ENCODE data around the gene LMO7. TPM values are rescaled to one million over a fixed set of nuclear protein-coding genes. Genes with fewer than 3 reads are reported as not detected.
"Not testable (repeated sequence)": the region's sequence is repeated elsewhere in the genome, so short reads cannot be mapped to it uniquely, and the experiment has no call there.

LMO7 gene
- total and polyA plus RNA-seq, 2 of the 13 experiments (the other 11 are each of a cell fraction or from before 2014, with no cell fraction given) = 34.0 to 121 TPM

GRCh38 chr13:75679459-75679858 is 43.3 kb downstream of the LMO7 start (continued):
- TF ChIP-seq POGZ (CRISPR knock-in tag; IDR thresholded peaks at IDR 0.05) (peak; percentile 49; the same call in 1 of the 2 replicates), RXRB (CRISPR knock-in tag; IDR thresholded peaks at IDR 0.05; ENCODE audit: borderline replicate concordance) (peak; percentile 56; the same call in 1 of the 2 replicates), ZNF33A (CRISPR knock-in tag; IDR thresholded peaks at IDR 0.05; ENCODE audit: borderline replicate concordance) (no peak), ZNF264 (CRISPR knock-in tag; IDR thresholded peaks at IDR 0.05) (no peak), PAXIP1 (CRISPR knock-in tag; conservative IDR thresholded peaks at IDR 0.05) (peak; percentile 55), NONO (IDR thresholded peaks at IDR 0.05) (no peak), NONO (CRISPR knock-in tag; conservative IDR thresholded peaks at IDR 0.05) (no peak), ZNF740 (CRISPR knock-in tag; IDR thresholded peaks at IDR 0.05) (no peak)
- TF ChIP-seq, protein P1, sequence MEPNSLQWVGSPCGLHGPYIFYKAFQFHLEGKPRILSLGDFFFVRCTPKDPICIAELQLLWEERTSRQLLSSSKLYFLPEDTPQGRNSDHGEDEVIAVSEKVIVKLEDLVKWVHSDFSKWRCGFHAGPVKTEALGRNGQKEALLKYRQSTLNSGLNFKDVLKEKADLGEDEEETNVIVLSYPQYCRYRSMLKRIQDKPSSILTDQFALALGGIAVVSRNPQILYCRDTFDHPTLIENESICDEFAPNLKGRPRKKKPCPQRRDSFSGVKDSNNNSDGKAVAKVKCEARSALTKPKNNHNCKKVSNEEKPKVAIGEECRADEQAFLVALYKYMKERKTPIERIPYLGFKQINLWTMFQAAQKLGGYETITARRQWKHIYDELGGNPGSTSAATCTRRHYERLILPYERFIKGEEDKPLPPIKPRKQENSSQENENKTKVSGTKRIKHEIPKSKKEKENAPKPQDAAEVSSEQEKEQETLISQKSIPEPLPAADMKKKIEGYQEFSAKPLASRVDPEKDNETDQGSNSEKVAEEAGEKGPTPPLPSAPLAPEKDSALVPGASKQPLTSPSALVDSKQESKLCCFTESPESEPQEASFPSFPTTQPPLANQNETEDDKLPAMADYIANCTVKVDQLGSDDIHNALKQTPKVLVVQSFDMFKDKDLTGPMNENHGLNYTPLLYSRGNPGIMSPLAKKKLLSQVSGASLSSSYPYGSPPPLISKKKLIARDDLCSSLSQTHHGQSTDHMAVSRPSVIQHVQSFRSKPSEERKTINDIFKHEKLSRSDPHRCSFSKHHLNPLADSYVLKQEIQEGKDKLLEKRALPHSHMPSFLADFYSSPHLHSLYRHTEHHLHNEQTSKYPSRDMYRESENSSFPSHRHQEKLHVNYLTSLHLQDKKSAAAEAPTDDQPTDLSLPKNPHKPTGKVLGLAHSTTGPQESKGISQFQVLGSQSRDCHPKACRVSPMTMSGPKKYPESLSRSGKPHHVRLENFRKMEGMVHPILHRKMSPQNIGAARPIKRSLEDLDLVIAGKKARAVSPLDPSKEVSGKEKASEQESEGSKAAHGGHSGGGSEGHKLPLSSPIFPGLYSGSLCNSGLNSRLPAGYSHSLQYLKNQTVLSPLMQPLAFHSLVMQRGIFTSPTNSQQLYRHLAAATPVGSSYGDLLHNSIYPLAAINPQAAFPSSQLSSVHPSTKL (CRISPR knock-in tag; IDR thresholded peaks at IDR 0.05) = peak; percentile 69

DNA sequence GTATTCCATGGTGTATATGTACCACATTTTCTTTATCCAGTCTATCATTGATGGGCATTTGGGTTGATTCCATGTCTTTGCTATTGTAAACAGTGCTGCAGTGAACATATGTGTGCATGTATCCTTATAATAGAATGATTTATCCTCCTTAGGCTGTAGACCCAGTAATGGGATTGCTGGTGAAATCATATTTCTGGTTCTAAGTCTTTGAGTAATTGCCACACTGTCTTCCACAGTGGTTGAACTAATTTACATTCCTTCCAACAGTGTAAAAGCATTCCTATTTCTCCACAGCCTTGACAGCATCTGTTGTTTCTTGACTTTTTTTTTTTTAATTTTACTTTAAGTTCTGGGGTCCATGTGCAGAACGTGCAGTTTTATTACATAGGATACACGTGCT is 44.1 kb downstream of the LMO7 start:
- H3K4me3 ChIP-seq (replicated peaks in 1 of 3; ENCODE audit: insufficient read depth in 1 of 3, low read depth in 2 of 3, low read length in 3 of 3); DNase-seq (ENCODE audit: low spot score); H3K9ac ChIP-seq (ENCODE audit: insufficient read depth, low read depth, low read length); H3K27me3 ChIP-seq (ENCODE audit: control insufficient read depth in 1 of 2, insufficient read depth in 2 of 2, low read length in 2 of 2); H3K9me3 ChIP-seq (ENCODE audit: low read length); H3K4me2 ChIP-seq (ENCODE audit: low read depth, low read length); in situ Hi-C loops (cut with HindIII; ENCODE audit: extremely low pct_ligation_motif_present, low pct_unique_long_range_greater_than_20kb); H4K20me1 ChIP-seq (ENCODE audit: insufficient read depth, low read length); ATAC-seq; BruUV-seq (replicated peaks); H2AFZ ChIP-seq (ENCODE audit: low read length); H3K79me2 ChIP-seq (ENCODE audit: insufficient read depth, low read length); FAIRE-seq; CTCF ChIA-PET (ENCODE audit: low intra/inter-chr PET ratio, low total read pairs); H3K36me3 ChIP-seq (replicated peaks in 1 of 2; ENCODE audit: control insufficient read depth in 1 of 2, insufficient read depth in 2 of 2, low read length in 2 of 2); POLR2A ChIA-PET; H3K27ac ChIP-seq (ENCODE audit: extremely low read length, insufficient read depth, low read length): not testable (repeated sequence)
- H3K4me1 ChIP-seq (ENCODE audit: insufficient read depth, low read length) = peaks cover 19% of the 10 kb centered on the region
- intact Hi-C loops (cut with micrococcal nuclease; ENCODE audit: unreplicated experiment) = loop anchor here (5.0 kb wide), 1 partner anchor 147 kb away; no protein-coding TSS in a partner anchor
- WGBS (ENCODE audit: low lambda C conversion rate) = 97% methylated on average over 2 of the region's 2 CpGs

Measured in HepG2 (cell line).